GM23338 (cell line): Measurements from ENCODE around the gene IL23R.

Experiments
- CREB1 ChIP-seq: fragments of 250-450 bp; sonication (Bioruptor Pico); IDR thresholded peaks from 2 replicates; pipeline ENCODE4 v1.5.0; 2020; ENCODE audit warnings: low read depth, mild to moderate bottlenecking, moderate library complexity
- EZH2 ChIP-seq: fragments of 200-600 bp; sonication (generic); IDR thresholded peaks from one replicate; pipeline ENCODE4 v1.8.0; 2017; ENCODE audit warnings: antibody characterized with exemption, mild to moderate bottlenecking, low read depth; ENCODE audit not compliant: unreplicated experiment
- EZH2phosphoT487 ChIP-seq: fragments of 200-600 bp; sonication (generic); IDR thresholded peaks from one replicate; pipeline ENCODE4 v1.8.1; 2018; ENCODE audit warnings: antibody characterized with exemption; ENCODE audit not compliant: unreplicated experiment
- JUNB ChIP-seq: IDR thresholded peaks from one replicate; pipeline ENCODE4 v1.6.1; 2016; ENCODE audit warnings: antibody characterized with exemption; ENCODE audit not compliant: unreplicated experiment
- NANOG ChIP-seq: IDR thresholded peaks from 2 replicates; pipeline ENCODE4 v1.6.1; 2016; ENCODE audit warnings: antibody characterized with exemption, borderline replicate concordance
- POLR2AphosphoS5 ChIP-seq: IDR thresholded peaks from 2 replicates; pipeline ENCODE4 v1.6.1; 2016; ENCODE audit warnings: antibody characterized with exemption, low read depth
- STAT1 ChIP-seq: IDR thresholded peaks from one replicate; pipeline ENCODE4 v1.6.1; 2016; ENCODE audit warnings: antibody characterized with exemption; ENCODE audit not compliant: unreplicated experiment
- ZNF114 ChIP-seq: fragments of 250-450 bp; sonication (Bioruptor Pico); IDR thresholded peaks from 2 replicates; pipeline ENCODE4 v1.5.0; 2020; ENCODE audit warnings: mild to moderate bottlenecking, moderate library complexity
- ZNF331 ChIP-seq: fragments of 250-450 bp; sonication (Bioruptor Pico); IDR thresholded peaks from 2 replicates; pipeline ENCODE4 v1.5.0; 2020; ENCODE audit warnings: low read depth, mild to moderate bottlenecking, moderate library complexity
- TF ChIP-seq, protein P1 (sequence below), 2 experiments: fragments of 200-600 bp in 1 of 2; sonication (generic) in 1 of 2; conservative IDR thresholded peaks; 2 replicates each; pipeline versions ENCODE4 v1.5.1 to v1.6.1; 2016 to 2017; ENCODE audit warnings: antibody characterized with exemption in 2 of 2, low read depth in 2 of 2, mild to moderate bottlenecking in 2 of 2, moderate library complexity in 1 of 2
- TF ChIP-seq, protein P2 (sequence below): IDR thresholded peaks from one replicate; pipeline ENCODE4 v1.6.1; 2018; ENCODE audit warnings: antibody characterized with exemption; ENCODE audit not compliant: unreplicated experiment
- TF ChIP-seq, protein P3 (sequence below): fragments of 250-450 bp; sonication (Bioruptor Pico); IDR thresholded peaks from 2 replicates; pipeline ENCODE4 v1.5.0; 2020; ENCODE audit warnings: mild to moderate bottlenecking, moderate library complexity
- TF ChIP-seq, protein P4 (sequence below): IDR thresholded peaks from 2 replicates; pipeline ENCODE4 v1.6.1; 2016; ENCODE audit warnings: antibody characterized with exemption

DNA sequence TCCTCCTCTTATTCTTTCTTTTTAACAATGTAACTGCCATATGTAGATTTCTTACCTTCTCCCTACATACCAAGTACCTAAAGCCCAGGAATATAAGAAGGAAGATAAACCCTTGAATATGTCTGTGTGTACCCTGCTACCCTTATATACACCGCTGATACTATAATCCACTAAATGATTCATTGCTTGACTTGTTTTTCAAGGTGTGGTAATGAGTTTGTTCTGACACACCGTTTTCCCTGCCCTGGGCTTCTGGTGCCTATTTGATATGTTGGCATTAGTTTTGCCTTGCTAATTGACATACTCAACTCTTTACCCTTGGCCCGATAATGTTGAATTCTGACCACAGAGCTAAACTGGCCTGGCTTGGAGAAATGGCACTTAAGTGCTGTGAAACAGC lies 64.3 kb downstream of the IL23R start:
- TF ChIP-seq, protein P1, sequence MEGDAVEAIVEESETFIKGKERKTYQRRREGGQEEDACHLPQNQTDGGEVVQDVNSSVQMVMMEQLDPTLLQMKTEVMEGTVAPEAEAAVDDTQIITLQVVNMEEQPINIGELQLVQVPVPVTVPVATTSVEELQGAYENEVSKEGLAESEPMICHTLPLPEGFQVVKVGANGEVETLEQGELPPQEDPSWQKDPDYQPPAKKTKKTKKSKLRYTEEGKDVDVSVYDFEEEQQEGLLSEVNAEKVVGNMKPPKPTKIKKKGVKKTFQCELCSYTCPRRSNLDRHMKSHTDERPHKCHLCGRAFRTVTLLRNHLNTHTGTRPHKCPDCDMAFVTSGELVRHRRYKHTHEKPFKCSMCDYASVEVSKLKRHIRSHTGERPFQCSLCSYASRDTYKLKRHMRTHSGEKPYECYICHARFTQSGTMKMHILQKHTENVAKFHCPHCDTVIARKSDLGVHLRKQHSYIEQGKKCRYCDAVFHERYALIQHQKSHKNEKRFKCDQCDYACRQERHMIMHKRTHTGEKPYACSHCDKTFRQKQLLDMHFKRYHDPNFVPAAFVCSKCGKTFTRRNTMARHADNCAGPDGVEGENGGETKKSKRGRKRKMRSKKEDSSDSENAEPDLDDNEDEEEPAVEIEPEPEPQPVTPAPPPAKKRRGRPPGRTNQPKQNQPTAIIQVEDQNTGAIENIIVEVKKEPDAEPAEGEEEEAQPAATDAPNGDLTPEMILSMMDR (conservative IDR thresholded peaks at IDR 0.05; ENCODE audit: low read depth in 2 of 2), result no peak
- no peak for TF ChIP-seq CREB1
- no peak for TF ChIP-seq POLR2AphosphoS5
- TF ChIP-seq EZH2, result no peak
- TF ChIP-seq, protein P2, sequence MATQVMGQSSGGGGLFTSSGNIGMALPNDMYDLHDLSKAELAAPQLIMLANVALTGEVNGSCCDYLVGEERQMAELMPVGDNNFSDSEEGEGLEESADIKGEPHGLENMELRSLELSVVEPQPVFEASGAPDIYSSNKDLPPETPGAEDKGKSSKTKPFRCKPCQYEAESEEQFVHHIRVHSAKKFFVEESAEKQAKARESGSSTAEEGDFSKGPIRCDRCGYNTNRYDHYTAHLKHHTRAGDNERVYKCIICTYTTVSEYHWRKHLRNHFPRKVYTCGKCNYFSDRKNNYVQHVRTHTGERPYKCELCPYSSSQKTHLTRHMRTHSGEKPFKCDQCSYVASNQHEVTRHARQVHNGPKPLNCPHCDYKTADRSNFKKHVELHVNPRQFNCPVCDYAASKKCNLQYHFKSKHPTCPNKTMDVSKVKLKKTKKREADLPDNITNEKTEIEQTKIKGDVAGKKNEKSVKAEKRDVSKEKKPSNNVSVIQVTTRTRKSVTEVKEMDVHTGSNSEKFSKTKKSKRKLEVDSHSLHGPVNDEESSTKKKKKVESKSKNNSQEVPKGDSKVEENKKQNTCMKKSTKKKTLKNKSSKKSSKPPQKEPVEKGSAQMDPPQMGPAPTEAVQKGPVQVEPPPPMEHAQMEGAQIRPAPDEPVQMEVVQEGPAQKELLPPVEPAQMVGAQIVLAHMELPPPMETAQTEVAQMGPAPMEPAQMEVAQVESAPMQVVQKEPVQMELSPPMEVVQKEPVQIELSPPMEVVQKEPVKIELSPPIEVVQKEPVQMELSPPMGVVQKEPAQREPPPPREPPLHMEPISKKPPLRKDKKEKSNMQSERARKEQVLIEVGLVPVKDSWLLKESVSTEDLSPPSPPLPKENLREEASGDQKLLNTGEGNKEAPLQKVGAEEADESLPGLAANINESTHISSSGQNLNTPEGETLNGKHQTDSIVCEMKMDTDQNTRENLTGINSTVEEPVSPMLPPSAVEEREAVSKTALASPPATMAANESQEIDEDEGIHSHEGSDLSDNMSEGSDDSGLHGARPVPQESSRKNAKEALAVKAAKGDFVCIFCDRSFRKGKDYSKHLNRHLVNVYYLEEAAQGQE, result no peak
- no peak for TF ChIP-seq ZNF114
- no peak for TF ChIP-seq JUNB
- TF ChIP-seq NANOG, result no peak
- no peak for TF ChIP-seq STAT1
- TF ChIP-seq EZH2phosphoT487, result no peak
- TF ChIP-seq, protein P3, sequence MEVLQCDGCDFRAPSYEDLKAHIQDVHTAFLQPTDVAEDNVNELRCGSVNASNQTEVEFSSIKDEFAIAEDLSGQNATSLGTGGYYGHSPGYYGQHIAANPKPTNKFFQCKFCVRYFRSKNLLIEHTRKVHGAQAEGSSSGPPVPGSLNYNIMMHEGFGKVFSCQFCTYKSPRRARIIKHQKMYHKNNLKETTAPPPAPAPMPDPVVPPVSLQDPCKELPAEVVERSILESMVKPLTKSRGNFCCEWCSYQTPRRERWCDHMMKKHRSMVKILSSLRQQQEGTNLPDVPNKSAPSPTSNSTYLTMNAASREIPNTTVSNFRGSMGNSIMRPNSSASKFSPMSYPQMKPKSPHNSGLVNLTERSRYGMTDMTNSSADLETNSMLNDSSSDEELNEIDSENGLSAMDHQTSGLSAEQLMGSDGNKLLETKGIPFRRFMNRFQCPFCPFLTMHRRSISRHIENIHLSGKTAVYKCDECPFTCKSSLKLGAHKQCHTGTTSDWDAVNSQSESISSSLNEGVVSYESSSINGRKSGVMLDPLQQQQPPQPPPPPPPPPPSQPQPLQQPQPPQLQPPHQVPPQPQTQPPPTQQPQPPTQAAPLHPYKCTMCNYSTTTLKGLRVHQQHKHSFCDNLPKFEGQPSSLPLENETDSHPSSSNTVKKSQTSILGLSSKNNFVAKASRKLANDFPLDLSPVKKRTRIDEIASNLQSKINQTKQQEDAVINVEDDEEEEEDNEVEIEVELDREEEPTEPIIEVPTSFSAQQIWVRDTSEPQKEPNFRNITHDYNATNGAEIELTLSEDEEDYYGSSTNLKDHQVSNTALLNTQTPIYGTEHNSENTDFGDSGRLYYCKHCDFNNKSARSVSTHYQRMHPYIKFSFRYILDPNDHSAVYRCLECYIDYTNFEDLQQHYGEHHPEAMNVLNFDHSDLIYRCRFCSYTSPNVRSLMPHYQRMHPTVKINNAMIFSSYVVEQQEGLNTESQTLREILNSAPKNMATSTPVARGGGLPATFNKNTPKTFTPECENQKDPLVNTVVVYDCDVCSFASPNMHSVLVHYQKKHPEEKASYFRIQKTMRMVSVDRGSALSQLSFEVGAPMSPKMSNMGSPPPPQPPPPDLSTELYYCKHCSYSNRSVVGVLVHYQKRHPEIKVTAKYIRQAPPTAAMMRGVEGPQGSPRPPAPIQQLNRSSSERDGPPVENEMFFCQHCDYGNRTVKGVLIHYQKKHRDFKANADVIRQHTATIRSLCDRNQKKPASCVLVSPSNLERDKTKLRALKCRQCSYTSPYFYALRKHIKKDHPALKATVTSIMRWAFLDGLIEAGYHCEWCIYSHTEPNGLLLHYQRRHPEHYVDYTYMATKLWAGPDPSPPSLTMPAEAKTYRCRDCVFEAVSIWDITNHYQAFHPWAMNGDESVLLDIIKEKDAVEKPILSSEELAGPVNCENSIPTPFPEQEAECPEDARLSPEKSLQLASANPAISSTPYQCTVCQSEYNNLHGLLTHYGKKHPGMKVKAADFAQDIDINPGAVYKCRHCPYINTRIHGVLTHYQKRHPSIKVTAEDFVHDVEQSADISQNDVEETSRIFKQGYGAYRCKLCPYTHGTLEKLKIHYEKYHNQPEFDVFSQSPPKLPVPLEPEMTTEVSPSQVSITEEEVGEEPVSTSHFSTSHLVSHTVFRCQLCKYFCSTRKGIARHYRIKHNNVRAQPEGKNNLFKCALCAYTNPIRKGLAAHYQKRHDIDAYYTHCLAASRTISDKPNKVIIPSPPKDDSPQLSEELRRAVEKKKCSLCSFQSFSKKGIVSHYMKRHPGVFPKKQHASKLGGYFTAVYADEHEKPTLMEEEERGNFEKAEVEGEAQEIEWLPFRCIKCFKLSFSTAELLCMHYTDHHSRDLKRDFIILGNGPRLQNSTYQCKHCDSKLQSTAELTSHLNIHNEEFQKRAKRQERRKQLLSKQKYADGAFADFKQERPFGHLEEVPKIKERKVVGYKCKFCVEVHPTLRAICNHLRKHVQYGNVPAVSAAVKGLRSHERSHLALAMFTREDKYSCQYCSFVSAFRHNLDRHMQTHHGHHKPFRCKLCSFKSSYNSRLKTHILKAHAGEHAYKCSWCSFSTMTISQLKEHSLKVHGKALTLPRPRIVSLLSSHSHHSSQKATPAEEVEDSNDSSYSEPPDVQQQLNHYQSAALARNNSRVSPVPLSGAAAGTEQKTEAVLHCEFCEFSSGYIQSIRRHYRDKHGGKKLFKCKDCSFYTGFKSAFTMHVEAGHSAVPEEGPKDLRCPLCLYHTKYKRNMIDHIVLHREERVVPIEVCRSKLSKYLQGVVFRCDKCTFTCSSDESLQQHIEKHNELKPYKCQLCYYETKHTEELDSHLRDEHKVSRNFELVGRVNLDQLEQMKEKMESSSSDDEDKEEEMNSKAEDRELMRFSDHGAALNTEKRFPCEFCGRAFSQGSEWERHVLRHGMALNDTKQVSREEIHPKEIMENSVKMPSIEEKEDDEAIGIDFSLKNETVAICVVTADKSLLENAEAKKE (CRISPR knock-in tag), result no peak
- TF ChIP-seq ZNF331 (CRISPR knock-in tag), result no peak
- TF ChIP-seq, protein P4, sequence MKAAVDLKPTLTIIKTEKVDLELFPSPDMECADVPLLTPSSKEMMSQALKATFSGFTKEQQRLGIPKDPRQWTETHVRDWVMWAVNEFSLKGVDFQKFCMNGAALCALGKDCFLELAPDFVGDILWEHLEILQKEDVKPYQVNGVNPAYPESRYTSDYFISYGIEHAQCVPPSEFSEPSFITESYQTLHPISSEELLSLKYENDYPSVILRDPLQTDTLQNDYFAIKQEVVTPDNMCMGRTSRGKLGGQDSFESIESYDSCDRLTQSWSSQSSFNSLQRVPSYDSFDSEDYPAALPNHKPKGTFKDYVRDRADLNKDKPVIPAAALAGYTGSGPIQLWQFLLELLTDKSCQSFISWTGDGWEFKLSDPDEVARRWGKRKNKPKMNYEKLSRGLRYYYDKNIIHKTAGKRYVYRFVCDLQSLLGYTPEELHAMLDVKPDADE, result no peak
